Measurements from ENCODE around the gene PANK1.

DNA sequence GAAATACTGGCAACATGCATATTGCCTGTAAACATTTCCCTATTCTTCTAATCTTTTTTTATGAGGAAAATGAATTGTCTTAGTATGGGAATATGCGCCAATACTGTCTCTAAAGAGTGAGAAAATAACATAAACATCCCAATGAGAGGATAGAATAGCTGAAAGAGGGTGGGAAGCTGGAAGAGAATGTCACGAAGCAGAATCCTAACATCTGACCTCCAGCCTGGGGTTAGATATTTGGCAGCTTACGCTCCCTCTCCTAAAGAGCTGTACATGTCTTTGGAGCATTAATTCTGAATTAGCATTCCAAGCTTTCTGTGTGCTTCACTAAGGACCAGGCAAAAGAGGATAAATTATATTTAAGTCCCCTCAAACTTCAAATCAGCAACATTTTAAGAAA, 78.0 kb downstream of the PANK1 start:
- TF ChIP-seq, protein P1, sequence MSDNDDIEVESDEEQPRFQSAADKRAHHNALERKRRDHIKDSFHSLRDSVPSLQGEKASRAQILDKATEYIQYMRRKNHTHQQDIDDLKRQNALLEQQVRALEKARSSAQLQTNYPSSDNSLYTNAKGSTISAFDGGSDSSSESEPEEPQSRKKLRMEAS (CRISPR knock-in tag; IDR thresholded peaks at IDR 0.05), result no peak
- TF ChIP-seq, protein P2, sequence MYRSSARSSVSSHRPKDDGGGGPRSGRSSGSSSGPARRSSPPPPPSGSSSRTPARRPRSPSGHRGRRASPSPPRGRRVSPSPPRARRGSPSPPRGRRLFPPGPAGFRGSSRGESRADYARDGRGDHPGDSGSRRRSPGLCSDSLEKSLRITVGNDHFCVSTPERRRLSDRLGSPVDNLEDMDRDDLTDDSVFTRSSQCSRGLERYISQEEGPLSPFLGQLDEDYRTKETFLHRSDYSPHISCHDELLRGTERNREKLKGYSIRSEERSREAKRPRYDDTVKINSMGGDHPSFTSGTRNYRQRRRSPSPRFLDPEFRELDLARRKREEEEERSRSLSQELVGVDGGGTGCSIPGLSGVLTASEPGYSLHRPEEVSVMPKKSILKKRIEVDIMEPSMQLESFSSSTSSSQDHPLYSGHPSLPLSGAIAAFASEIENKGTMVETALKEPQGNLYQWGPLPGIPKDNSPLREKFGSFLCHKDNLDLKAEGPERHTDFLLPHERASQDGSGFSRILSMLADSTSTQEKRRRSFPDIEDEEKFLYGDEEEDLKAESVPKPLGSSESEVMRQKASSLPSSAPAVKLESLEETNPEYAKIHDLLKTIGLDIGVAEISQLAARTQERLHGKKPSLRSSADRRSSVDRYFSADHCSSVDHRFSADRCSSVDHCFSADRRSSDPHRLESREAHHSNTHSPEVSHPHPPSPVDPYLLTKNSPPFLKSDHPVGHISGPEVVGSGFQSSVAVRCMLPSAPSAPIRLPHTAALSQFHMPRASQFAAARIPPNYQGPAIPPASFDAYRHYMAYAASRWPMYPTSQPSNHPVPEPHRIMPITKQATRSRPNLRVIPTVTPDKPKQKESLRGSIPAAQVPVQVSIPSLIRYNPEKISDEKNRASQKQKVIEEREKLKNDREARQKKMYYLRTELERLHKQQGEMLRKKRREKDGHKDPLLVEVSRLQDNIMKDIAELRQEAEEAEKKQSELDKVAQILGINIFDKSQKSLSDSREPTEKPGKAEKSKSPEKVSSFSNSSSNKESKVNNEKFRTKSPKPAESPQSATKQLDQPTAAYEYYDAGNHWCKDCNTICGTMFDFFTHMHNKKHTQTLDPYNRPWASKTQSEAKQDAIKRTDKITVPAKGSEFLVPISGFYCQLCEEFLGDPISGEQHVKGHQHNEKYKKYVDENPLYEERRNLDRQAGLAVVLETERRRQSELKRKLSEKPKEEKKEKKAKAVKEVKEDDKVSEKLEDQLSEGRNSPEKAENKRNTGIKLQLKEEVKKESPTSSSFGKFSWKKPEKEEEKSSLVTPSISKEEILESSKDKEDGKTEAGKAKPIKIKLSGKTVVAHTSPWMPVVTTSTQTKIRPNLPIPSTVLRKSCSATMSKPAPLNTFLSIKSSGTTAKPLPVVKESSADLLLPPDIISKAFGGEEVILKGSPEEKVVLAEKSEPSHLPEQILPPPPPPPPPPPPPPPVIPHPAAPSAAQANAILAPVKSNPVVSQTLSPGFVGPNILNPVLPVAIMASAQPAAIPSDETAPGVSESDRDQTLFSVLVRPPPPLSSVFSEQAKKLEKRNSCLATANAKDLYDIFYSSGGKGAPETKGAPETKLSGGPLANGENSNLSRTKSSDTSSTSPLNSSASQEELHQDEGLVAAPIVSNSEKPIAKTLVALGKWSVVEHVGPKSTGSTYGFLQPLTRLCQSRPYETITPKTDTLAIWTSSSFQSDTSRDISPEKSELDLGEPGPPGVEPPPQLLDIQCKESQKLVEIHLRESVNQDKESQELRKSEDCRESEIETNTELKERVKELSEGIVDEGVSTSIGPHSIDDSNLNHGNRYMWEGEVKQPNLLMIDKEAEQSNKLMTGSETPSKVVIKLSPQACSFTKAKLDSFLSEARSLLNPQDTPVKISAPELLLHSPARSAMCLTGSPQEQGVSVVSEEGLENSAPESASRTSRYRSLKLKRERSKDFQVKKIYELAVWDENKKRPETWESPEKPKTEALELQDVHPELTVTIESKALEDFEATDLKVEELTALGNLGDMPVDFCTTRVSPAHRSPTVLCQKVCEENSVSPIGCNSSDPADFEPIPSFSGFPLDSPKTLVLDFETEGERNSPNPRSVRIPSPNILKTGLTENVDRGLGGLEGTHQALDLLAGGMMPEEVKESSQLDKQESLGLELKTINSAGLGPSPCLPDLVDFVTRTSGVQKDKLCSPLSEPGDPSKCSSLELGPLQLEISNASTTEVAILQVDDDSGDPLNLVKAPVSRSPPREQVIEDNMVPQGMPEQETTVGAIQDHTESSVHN (IDR thresholded peaks at IDR 0.05; ENCODE audit: borderline replicate concordance in 1 of 2, low read depth in 1 of 2), result no peak
- TF ChIP-seq, protein P3, sequence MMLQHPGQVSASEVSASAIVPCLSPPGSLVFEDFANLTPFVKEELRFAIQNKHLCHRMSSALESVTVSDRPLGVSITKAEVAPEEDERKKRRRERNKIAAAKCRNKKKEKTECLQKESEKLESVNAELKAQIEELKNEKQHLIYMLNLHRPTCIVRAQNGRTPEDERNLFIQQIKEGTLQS (IDR thresholded peaks at IDR 0.05), result no peak
- TF ChIP-seq, protein P3 (CRISPR knock-in tag; conservative IDR thresholded peaks at IDR 0.05), result no peak
- TF ChIP-seq ZNF707 (CRISPR knock-in tag; conservative IDR thresholded peaks at IDR 0.05) (no peak), MEF2D (tag; conservative IDR thresholded peaks at IDR 0.05; ENCODE audit: low read depth) (no peak), YY1 (IDR thresholded peaks at IDR 0.05; ENCODE audit: borderline replicate concordance in 1 of 3, control insufficient read depth in 1 of 3, extremely low read depth in 1 of 3, insufficient read depth in 3 of 3, insufficient read length in 1 of 3, insufficient replicate concordance in 2 of 3, low read depth in 1 of 3, low read length in 2 of 3) (no peak)
- TF ChIP-seq, protein P4, sequence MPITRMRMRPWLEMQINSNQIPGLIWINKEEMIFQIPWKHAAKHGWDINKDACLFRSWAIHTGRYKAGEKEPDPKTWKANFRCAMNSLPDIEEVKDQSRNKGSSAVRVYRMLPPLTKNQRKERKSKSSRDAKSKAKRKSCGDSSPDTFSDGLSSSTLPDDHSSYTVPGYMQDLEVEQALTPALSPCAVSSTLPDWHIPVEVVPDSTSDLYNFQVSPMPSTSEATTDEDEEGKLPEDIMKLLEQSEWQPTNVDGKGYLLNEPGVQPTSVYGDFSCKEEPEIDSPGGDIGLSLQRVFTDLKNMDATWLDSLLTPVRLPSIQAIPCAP (CRISPR knock-in tag; IDR thresholded peaks at IDR 0.05; ENCODE audit: borderline replicate concordance), result no peak
- TF ChIP-seq, protein P5, sequence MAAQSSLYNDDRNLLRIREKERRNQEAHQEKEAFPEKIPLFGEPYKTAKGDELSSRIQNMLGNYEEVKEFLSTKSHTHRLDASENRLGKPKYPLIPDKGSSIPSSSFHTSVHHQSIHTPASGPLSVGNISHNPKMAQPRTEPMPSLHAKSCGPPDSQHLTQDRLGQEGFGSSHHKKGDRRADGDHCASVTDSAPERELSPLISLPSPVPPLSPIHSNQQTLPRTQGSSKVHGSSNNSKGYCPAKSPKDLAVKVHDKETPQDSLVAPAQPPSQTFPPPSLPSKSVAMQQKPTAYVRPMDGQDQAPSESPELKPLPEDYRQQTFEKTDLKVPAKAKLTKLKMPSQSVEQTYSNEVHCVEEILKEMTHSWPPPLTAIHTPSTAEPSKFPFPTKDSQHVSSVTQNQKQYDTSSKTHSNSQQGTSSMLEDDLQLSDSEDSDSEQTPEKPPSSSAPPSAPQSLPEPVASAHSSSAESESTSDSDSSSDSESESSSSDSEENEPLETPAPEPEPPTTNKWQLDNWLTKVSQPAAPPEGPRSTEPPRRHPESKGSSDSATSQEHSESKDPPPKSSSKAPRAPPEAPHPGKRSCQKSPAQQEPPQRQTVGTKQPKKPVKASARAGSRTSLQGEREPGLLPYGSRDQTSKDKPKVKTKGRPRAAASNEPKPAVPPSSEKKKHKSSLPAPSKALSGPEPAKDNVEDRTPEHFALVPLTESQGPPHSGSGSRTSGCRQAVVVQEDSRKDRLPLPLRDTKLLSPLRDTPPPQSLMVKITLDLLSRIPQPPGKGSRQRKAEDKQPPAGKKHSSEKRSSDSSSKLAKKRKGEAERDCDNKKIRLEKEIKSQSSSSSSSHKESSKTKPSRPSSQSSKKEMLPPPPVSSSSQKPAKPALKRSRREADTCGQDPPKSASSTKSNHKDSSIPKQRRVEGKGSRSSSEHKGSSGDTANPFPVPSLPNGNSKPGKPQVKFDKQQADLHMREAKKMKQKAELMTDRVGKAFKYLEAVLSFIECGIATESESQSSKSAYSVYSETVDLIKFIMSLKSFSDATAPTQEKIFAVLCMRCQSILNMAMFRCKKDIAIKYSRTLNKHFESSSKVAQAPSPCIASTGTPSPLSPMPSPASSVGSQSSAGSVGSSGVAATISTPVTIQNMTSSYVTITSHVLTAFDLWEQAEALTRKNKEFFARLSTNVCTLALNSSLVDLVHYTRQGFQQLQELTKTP (IDR thresholded peaks at IDR 0.05; ENCODE audit: low read depth in 1 of 2, partially characterized antibody in 2 of 2), result no peak
